Hepatic stellate cell (primary cell): ENCODE results near the gene SH3BGRL3.

Experiments used
- DNase-seq: peaks from one replicate; pipeline ENCODE4 v3.0.0; 2011; ENCODE audit warnings: low spot score

SH3BGRL3 gene

GRCh38 chr1:26277719-26278118 lies 2.2 kb upstream of the SH3BGRL3 start:
- DNase-seq, result no peak

GRCh38 chr1:26278303-26278702 lies 1.6 kb upstream of the SH3BGRL3 start:
- DNase-seq, result peak; percentile 50

DNA sequence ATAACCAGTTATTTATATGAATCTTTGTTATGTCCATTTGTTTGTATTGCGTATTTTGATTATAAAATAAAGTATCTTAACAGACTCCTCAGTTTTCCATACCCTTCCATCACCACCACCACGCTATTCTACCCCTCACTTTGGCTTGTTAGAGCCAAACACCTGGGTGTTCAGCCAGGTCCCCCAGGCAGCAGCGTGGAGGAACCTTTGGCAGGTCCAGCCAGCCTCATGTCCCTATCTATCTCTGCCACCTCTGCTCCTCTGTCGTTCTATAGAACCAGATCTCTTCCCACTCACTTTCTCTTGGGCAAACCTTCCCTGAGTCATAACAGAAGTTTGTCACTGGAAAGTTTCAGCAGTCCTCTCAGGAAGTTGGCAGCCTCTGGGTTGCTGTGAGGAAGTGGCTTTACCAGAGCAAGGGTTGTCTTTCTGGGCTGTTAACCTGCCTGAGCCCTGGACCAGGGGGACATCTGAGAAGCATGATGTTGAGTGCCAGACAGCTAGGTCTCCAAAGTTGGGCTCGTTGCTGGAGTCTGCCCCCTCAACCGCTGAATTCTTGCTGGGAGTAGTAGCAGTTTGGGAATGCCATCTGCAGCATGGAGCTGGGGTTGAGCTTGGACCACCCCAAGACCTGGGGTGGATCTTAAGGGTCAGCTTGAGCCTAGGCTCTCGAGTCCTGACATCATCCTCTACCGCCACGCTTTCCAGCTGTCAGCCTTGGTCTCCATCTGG lies 996 bp upstream of the SH3BGRL3 start:
- peak; percentile 76 for DNase-seq

GRCh38 chr1:26280333-26281042 lies 602 bp downstream of the SH3BGRL3 start:
- DNase-seq, result peak; percentile 82

DNA sequence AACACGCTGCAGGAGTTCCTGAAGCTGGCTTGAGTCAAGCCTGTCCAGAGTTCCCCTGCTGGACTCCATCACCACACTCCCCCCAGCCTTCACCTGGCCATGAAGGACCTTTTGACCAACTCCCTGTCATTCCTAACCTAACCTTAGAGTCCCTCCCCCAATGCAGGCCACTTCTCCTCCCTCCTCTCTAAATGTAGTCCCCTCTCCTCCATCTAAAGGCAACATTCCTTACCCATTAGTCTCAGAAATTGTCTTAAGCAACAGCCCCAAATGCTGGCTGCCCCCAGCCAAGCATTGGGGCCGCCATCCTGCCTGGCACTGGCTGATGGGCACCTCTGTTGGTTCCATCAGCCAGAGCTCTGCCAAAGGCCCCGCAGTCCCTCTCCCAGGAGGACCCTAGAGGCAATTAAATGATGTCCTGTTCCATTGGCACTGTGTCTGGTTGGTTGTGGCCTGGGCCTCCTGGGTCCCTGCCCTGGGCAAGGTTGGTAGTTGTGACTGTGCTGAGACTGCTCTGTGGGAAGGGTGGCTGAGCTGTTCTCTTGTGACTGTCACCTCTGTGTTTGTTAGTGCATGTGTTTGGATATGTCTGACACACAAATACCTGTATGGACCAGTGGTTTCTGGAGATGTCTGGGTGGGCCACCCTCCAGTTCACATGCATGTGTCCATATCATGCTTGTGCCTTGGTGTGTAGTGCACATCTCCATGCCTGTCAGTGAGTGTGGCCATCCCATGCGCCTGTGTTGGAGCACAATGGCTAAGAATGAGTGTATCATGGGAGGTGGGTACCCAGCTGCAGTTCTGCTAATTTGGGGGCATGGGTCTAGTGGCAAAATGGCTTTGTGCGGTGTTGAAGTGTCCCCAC lies 1.4 kb downstream of the SH3BGRL3 start:
- DNase-seq, result peak; percentile 54

GRCh38 chr1:26281971-26282370 lies 2.1 kb downstream of the SH3BGRL3 start:
- DNase-seq, result no peak

DNA sequence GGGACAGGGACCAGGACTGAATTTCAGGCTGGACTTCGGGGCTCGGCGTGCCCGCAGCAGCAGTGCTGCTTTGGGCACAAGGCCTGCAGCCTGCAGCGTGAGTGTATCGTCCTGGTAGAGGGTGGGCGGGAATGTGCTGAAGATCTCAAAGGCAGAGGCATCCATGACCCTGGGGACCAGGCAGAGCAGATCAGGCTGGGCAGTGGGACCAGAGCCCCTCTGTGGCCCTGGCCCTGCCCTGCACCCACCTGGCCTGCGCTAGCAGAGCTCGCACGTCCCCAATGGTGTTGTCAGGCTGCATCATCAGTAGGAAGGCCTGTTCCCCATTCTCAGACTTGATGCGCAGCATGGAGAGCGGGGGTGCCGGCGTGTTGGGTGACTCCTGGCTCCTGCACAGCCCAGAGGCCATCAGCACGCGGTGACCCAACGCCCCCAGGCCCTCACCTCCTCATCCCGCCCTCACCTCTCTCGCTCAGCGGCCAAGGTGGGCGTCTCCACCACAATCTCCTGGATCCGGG lies 2.6 kb downstream of the SH3BGRL3 start:
- DNase-seq, result no peak

DNA sequence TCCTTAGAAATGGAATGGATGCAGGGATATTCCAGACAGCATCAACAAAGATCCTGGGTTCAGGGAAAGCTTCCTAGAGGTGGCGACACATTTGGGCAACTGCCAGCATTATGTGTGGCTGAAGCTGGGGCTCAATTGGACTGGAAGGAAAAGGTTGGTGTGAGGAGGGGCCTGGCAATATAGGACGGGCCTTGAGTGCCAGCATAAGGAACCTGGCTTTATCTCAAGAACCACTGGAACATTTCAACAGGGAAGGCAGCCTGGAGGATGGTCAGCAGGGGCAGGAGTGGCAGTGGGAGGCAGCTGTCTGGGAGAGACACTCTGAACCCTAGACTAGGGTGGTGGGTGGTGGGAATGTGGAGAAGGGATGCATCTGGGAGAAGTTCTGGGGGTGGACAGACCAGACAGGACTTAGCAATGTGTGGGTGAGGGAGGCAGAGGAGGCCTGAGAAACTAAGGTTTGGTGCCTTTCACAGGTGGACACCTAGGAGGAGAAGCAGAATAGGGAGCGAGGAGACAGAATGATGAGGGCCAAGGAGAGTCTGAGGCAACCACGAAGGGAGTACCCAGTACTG lies 3.5 kb downstream of the SH3BGRL3 start:
- no peak for DNase-seq

DNA sequence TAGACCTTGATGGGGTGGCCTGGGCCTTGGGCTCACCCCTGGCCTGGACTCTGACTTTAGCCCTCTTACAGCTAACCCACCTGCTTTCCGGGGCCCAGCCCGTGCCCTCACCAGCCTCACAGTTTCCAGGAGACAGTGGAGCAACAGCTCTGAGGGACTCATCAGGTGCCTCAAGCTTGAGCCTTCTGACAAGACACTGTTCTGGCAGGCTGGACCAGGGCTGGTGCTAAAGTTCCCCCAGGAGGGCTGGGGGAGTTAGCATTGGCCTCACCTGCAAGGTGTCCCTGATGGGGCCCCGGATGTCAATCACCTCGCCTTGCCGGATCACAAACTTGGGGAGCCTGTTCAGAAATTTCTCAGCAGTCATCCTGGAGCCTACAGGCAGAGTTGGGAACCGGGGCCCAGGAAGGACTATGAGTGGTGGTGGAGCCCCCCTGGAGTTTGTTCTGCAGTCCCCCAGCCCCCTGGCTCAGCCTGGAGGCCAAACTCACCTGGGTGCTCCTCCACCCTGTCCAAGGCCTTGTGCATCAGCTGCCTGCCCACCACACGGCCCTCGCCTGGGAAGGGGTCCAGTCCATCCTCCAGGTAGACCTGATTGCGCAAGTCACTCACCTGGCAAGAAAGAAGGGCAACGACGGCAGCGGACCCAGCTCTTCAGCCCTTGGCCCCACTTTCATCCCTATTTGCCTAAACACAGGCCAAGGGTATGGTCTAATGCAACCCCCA lies 4.1 kb downstream of the SH3BGRL3 start:
- DNase-seq, result no peak

GRCh38 chr1:26284597-26285347 lies 4.9 kb downstream of the SH3BGRL3 start:
- DNase-seq, result peak; percentile 98

DNA sequence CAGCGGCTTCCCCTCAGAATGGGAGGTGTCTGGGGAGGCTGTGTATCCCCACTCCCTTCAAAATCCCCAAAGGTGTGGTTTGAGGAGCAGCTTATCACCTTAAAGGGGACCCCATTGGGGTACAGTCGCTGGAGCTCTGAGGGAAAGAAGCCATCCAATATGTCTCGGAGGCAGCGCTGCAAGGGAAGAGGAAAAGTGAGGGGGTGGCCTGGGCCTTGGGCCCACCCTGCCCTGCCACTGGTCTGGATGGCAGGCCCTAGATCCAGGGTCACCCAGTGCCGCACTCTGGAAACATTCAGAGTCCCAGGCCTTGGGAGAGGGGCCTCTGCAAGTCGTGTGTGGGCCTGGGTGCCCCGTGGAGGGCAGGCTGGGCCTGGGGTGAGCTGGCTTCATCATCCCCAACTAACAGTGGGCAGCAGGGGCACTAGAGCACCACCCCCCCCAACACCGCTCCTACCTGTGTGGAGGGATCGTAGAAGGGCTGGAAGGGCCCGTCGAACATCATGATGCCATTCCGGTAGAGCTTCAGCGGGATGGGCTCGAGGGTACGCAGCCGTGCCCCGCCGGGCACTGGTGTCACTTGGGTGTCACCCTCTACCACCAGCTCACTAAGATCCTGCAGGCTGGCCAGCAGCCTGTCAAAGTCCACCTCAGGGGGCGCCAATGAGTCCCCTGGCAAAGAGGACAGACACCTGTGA lies 5.6 kb downstream of the SH3BGRL3 start:
- DNase-seq, result no peak

- no peak for DNase-seq
These were observed 6.2 kb downstream of the SH3BGRL3 start for GRCh38 chr1:26286064-26286416.

- DNase-seq, result peak; percentile 75
These were observed 7.3 kb downstream of the SH3BGRL3 start for GRCh38 chr1:26287033-26287711.

DNA sequence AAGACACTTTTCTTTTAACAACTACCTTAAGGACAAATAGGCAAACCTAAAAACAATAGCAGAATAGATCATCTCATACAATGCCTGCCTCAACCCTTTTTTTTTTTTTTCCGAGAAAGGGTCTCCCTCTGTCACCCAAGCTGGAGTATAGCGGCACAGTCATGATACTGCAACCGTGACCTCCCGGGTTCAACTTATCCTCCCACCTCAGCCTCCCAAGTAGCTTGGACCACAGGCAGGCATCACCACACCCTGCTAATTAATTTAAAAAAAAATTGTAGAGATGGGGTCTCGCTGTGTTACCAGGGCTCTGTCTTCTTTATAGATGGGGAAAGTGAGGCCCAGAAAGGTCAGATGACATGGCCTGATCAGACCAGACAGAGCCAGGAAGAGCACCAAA lies 7.9 kb downstream of the SH3BGRL3 start:
- no peak for DNase-seq

DNA sequence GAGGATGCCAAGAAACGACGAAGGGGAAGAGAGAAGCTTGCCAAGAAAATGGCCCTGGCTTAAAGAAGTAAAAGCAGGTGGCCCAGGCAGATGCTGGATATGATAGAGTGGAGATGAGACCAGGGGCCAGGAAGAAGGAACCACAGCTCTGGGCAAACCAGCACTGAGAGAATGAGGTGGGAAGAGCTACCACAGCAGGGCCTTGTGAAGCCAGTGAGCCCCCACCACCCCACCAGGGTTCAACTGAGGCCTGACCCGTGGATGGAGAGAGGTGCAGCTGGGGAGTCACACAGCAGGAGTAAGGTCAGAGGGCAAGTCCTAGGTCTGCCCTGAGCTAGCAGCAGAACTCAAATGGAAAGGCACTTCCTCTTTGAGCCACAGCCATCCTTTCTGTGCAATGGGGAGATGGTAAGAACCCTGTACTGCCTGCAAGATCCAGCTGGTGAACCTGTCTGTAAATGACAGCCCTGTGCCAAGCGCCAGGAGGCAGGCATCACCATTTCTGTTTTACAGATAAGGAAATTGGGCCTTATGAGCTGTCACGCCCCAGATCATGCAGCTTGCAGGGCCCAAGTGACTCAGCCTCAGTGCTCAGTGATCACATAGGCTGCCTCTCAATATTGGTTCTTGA lies 8.5 kb downstream of the SH3BGRL3 start:
- no peak for DNase-seq

DNA sequence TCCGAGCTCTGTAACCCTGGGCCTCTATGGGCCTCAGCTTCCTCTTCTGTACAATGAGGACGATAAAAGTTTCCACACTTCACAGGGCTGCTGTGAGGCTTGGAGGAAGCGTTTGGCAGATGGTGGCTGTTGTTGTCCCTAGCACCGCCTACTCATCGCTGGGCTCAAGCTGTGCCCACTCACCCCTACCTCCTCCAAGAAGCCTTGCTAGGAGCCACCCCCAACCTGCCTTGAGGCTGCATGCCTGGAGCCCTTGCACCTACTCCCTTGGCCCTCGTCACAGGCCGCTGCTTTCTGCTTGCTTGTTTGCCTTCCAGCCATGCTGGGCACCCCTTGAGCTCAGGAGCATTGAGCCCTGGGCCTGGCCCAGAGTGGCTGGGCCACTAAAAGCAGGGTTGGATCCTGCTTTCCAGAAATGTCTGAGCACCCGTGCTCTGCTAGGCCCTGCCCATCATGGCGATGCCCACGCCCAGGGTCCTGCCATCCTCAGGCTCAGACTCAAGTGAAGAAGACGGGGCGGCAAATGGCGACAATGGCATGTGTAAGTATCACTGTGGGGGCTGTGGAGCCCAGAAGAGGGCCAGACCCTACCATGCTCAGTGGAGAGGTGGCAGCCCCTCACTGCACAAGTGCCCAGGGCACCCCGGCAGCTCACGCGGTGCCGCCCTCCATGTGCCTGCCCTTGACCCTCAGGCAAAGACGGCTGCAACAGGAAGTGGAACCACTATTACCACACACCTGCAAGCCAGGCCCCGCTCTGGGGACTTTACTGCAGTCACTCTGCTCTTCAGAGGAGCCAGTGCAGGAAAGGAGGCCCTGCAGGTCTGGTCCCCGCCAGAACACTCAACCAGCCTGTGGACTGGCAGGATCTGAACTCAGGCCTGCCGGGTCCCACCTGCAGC lies 9.5 kb downstream of the SH3BGRL3 start:
- no peak for DNase-seq

DNA sequence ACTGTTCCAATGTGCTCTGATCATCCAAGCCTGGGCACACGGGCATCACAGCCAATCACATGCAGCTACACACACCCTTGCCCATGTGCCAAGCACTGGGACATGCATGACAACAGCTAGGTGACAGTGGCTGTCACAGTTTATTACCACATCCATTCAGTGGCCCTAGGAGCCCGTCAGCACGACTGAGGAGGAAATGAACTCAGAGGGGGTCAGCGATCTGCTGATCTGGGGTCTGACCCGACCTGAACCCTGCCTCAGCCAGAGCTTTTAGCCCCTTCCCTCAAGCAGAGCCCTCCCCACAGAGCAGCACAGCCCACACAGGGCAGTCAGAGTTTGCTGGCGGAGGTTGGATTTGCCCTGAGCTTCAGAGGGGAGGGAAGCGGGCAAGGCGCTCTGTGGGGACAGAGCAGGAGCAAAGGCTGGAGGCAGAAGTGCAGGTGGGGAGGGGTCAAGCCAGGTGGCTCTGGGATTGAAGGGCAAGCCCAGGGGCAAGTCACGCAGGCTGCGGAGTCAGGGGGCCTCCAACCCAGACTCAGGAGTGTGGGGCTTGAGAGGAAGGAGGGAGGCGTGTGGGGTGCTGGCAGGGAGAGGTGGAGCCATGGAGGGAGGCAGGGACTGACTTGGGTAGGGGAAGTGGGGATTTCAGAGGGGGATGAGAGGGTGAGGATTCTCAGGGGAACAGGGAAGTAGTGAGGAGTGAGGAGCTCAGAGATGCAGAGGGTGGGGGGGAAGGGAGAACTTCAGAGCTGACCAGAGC lies 10.4 kb downstream of the SH3BGRL3 start:
- DNase-seq, result no peak
